GM12891 (cell line): ENCODE data around the gene NTPCR.

Experiments used
- POLR2A ChIP-seq: IDR thresholded peaks from 2 replicates; pipeline ENCODE4 v1.6.1; 2011; ENCODE audit warnings: low read depth, low read length, control low read depth
- POLR2AphosphoS5 ChIP-seq: IDR thresholded peaks from 2 replicates; pipeline ENCODE4 v1.6.1; 2011; ENCODE audit warnings: low read depth, low read length, control low read depth
- SPI1 ChIP-seq: IDR thresholded peaks from 2 replicates; pipeline ENCODE4 v1.6.1; 2011; ENCODE audit warnings: low read depth, low read length, control low read depth
- TAF1 ChIP-seq: IDR thresholded peaks from 2 replicates; pipeline ENCODE4 v1.6.1; 2011; ENCODE audit warnings: low read depth, low read length, control low read depth

GRCh38 chr1:233027046-233027445 lies 76.6 kb downstream of the NTPCR start:
- no peak for TF ChIP-seq POLR2AphosphoS5
- no peak for TF ChIP-seq POLR2A
- TF ChIP-seq TAF1 = no peak
- no peak for TF ChIP-seq SPI1
